Globus pallidus (tissue), 1 donor: Measurements from ENCODE around the gene BDH1.
A peak's percentile ranks its signal among the peaks of the same experiment; 100 is the strongest.
"Not testable (repeated sequence)": the region's sequence is repeated elsewhere in the genome, so short reads cannot be mapped to it uniquely, and the experiment has no call there.

Experiments used
- DNase-seq: peaks from one replicate; pipeline ENCODE4 v3.0.0-alpha.2; 2015; ENCODE audit warnings: low spot score

Gene BDH1, protein sequence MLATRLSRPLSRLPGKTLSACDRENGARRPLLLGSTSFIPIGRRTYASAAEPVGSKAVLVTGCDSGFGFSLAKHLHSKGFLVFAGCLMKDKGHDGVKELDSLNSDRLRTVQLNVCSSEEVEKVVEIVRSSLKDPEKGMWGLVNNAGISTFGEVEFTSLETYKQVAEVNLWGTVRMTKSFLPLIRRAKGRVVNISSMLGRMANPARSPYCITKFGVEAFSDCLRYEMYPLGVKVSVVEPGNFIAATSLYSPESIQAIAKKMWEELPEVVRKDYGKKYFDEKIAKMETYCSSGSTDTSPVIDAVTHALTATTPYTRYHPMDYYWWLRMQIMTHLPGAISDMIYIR

DNA sequence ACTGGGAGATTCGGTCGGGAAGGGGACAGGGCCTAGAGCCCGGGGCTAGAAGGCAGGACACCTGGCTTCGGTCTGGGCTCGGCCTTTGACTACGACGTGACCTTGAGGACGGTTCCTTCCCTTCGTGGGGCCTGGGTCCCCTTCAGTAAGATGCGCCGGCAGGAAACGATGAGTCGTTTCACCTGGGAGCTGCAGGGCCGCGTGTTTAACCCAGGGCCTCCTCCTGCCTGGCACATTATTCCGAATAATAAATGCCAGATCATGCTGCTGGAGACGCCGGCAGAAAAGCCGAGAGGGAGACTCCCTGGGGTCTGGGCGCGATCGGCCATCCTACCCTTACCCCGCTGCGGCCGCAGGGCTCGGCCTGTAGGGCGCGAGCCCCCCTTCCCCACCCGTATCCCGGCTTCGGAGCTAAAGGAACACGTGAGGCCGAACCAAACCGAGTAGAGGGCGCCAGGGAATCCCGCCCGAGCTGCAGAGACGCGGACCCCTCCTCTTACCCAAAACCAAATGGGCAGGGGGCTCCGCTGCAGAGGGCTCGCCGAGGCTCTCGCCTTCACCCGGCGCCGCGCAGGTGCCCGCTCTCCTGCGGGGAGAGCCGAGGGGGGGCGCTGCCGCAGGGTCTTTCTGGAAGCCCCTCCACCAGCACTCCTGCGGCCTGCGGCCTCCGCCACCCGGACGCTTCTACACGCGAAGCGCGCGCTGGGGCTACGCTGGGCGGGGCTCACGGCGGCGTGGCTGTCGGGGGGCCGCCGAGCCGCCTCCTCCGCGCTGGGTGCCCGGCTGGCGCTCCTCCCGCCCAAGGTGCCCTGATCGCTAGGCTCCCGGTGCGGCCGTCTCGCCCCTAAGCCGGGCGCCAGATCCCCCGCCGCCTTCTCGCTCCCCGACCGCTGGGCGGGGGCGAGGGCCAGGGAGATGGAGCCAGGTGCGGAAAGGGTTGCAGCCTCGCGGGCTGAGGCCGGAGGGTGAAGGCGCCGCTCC, at the start of gene BDH1:
BDH1 (minus strand) TSS at position 688 of the 981 bp plus-strand sequence. CDS start 9,525 bp downstream, outside the sequence.
- DNase-seq: peak; percentile 30

DNA sequence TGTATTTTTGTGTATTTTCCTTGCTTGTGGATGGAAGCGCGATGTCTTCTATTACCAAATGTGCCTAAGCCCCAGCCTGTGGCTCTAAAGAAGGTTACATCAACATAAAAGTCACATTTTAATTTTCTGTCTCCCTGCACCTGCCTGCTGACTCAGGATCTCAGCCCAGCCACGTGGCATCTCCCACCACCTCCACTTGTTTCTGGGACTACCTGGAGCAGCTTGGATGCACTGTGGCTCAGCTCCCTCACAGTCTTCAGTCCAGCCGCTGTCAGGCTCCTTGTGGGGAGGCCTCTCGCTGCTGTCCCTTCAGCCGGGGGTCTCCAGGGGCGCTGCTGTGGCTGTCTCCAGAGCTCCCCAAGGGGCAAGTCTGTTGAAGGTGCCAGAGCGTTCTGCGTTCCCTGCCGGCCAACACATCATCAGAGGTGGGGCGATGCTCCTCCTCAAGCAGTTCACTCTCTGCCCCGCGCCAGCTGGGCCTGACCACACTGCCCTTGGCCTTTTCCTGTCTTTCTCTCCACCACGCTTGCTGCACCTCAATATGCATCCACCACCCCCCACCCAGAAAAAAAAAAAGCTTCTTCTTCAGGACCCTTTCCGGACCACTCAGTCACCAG, 47.7 kb upstream of the BDH1 start:
- DNase-seq: no peak

DNA sequence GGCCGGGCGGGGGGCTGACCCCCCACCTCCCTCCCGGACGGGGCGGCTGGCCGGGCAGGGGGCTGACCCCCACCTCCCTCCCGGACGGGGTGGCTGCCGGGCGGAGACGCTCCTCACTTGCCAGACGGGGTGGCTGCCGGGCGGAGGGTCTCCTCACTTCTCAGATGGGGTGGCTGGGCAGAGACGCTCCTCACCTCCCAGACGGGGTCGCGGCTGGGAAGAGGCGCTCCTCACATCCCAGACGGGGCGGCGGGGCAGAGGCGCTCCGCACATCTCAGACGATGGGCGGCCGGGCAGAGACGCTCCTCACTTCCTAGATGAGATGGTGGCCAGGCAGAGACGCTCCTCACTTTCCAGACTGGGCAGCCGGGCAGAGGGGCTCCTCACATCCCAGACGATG, 46.6 kb upstream of the BDH1 start:
- not testable (repeated sequence) for DNase-seq

DNA sequence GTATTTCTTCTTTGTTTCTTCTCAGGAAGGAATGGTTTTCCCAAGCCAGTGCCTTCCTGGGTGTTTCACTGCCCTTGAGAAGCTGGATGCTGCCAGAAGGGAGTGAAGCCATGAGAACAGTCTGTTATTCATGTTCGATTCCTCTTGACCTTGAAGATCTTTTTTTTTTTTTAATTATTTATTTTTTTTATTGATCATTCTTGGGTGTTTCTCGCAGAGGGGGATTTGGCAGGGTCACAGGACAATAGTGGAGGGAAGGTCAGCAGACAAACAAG, 45.7 kb upstream of the BDH1 start:
- DNase-seq: not testable (repeated sequence)

DNA sequence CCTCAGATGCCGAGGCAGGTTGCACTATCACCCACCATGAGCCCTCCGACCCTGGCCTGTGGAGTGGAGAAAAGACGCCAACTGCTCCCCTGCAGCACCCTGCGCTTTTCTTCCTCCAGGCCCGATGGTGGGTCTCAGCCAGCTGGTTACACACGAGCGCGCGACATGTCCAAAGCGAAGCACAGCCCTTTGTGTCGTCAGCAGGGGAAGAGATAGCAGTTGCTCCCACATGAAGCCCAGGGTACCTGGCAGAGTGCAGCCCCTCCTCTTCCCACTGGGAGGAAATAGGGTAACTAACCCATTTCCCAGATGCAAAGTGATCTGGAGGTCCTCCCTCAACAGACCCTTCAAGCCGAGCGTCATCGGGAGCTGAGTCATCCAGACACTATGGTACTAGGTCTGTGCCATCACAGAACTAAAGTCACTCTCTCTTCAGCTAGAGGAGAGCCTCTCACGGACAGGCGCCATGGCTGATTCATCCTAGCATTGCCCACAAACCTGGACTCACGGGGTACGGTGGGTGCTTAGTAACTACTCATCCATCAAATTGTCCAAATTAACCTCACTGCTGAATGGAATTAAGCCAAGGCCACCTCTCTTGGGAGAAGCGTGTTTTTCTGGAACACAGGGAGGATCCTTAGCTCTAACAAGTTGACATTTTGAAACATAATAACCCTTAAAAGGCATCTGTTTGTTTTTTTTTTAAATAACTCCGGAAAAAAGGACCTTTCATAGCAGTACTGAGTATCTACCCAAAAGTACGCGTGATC, 45.2 kb upstream of the BDH1 start:
- DNase-seq: no peak

DNA sequence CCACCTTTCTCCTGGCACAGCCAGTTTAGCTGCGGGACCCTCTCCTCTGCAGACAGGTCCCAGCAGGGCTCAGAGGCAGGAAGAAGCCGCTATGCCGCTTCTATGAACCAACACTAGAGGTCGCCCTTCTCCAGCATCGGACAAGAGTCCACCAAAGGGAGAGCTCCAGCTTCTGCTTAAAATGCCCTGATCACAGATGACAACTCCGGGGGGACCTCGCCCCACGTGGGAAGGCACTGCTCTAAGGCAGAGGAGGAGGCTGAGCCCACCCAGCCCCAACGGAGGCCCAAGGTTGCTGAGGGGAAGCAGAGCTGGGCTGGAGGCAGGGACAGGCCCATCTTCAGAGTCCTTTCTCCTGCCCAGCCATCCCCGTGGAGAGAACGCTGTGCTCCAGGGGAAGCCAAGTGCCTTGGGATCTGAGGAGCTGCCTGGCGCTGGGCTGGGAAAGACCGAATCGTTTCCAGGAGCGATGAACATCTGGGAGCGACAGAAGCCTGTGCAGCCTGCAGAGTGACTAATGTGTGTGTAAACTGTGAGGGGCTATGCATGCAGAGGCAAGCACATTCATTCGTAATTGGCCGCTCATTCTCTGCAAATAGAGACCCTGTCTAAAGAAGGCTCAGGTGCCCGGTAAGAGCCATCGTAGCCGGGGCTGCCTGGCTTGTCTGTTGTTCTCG, 43.5 kb upstream of the BDH1 start:
- peak; percentile 68 for DNase-seq

DNA sequence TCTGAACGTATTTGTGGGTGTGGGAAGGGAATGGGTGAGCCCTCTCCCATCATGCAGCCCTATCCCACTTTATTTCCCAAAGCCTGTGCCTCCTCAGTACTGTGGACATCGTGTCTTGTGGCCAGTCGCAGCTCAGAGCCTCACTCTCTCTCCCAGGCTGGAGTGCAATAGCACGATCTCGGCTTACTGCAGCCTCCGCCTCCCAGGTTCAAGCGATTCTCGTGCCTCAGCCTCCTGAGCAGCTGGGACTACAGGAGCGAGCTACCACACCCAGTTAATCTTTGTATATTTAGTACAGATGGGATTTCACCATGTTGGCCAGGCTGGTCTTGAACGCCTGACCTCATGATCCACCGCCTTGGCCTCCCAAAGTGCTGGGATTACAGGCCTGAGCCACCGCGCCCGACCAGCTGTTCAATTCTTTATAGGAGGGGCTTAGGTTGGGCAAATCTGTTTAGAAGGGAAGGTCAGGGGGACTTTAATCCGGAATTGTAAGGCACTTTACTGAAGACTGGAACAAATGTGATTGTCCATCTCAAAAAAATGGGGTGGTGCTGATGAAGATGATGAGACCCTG, 42.7 kb upstream of the BDH1 start:
- DNase-seq: no peak

DNA sequence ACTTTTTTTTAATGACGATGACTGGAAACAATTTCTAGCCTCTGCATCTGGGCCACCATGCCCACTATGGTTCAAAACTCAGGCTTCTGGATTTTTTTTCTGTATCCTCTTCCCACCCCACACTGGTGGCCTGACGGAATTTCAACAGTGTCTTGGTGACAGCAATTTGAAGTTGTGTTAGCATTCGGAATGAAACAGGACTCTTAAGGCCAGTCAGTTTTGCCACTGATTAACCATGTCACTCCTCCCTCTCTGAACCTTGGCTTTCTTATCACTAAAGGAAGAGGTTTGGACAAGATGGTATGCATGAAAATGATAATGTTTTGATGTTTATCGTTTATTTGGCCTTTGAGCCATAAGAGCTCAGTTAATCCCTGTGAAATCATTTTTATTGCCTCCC, 41.6 kb upstream of the BDH1 start:
- no peak for DNase-seq

DNA sequence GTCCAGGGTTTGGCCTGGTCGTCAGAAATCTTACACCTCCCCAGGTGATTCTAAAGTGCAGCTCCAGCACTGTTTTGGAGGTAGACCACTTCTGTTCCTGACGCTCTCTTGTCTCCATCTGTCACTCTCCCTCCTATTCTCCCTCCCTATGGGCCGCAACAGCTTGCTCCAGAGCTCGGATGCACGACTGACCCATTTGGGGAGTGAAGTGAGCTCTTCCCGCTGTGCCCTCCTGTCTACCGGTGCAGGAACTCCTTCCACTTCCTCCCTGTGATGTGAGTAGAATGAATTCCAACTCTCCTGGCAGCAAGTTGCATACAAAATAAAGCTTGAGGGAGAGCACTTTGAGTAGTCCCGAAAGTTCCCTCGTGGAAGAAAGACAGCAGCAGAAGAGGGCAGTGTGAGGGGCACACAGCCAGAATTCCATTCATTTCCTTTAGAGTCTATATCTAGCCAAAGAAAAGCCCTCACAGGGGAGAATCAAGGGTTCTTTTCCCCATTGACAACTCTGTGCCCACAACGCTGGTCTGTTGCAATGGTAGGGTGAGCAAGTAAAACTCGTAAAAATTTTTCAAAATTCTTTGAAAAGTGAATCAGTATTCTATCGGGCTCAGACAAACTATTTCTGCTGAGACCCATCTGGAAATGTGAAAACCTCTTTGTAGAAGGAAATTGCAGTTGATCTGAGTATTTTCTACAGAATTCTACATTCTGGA, 39.9 kb upstream of the BDH1 start:
- peak; percentile 12 for DNase-seq

DNA sequence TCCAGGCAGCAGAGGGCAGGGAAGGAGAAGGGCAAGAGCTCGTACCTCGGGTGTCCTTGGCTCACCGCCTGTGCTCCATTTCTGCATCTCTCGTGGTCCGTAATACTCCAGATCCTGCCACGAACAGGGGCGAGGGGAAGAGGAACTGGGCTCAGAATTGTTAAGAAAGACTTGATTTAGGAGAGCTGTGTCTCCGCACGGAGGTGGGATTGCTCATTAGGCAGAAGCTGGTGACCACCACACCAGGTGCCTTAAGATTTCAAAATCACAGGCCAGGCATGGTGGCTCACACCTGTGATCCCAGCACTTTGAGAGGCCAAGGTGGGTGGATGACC, 37.2 kb upstream of the BDH1 start:
- DNase-seq: no peak

DNA sequence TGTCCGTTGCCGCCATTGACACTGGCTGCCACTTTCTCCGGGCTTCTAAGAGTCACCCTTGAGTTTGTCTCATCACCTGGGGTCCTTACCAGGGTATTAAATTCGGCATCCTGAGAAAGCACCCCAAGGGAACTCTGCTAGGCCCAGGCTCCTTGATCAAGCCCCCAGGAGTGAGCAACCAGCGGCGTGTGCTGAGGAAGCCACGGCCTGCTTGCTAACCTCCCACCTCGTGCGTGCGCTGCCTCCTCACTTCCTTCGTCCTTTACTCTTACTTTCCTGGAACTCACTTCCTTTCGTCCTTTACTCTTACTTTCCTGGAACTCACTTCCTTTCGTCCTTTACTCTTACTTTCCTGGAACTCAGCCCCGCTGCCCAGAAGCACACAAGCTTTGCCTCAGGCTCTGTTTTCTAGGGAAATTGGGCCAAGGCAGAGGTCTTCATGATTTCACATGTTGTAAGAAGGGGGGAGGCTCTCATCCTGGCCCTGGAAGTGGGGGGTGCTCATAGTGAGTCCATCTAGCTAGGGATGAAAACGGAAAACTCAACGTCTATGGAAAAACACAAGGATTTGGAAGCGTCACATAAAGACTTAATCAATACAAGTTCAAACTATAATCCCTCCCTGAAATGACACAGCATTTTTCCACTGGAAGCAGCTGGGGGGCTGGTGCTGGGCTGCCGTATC, 36.7 kb upstream of the BDH1 start:
- DNase-seq: no peak

DNA sequence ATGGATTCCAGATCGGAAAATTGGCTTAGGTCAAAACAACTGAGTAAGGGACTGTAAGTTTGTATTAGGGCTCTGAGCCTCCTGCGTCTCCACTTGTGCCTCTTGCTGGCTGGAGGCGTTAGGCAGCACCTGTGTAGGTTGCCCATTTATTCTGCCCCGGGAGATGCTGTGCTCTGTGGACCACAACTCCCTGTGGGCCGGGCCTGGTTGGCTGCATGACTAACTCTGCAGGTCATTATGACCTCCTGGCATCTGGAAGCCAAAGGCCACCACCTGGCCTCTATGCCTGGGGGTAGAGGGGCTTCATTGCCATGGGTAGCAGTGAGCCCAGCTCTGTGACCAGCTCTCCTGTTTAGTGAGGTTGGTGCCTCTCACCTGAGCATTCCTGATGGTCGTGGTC, 36.0 kb upstream of the BDH1 start:
- DNase-seq: no peak

DNA sequence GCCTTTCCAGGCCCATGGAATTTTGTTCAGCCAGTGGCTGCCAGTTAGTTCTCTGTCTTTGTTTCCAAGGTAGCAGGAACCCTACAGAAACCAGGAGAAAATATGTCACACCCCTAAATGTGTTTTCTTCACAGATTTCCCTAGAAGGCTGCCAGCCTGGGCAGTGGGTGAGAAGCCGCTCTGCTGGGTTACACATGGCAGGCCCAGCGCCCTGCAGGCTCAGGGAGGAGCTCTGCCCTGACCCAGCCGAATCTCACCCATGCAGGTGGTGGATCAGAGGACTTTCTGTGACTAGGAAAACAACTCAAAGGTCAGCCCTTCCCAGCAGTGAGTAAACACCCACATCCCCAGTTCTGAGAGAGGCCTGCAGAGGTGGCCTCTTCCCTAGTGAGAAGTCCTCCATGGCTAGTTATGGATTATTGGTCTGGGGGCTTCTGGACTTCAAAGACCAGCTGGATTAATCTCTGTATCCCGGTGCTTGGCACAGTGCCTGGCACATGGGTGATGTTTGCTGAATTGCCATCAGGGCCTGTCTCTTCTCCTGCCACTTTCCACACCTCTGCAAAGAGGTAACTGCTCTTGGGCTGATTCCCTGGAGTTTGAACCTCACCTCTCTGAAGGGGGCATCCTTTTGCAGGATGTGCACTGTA, 34.7 kb upstream of the BDH1 start:
- DNase-seq: no peak

DNA sequence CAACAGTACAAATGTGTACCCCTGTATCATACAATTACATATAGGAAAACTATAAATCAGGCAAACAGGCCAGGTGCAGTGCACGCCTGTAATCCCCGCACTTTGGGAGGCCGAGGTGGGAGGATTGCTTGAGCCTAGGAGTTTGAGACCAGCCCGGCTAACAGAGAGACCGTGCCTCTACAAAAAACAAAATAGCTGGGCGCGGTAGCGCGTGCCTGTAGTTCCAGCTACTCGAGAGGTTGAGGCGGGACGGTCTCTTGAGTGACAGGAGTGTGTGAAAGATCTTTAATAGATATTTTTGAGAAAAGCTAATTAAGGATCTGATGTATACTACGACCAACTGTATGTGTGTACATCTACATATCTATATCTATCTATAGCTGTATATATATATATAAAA, 33.8 kb upstream of the BDH1 start:
- no peak for DNase-seq

DNA sequence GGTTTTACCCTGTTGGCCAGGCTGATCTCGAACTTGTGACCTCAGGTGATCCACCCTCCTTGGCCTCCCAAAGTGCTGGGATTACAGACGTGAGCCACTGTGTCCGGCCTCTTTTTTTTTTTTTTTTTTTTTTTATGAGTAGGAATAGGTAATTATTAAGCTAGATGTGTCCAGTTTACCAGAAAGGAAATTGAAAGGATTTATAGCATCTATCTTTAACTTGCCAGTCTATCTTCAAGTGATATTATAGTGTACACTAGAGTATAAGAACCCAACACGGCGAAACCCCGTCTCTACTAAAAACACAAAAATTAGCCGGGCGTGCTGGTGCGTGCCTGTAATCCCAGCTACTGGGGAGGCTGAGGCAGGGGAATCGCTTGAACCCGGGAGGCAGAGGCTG, 31.0 kb upstream of the BDH1 start:
- DNase-seq: not testable (repeated sequence)

DNA sequence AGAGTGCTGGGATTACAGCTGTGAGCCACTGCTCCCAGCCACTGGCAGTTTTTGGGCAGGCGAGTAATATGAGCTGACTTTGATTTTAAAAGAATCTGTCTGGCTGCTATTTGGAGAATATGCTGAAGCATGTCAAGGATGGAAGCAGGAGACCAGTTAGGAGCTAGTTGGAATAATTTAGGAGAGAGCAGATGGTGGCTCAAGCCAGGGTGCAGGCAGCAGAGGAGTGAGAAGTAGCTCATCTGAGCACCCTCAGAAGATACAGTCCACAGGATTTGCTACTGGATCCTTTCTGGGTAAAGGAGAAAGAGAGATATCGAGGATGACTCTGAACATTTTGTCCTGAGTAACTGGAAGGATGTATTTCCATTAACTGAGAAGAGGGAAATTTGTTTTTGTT, 30.4 kb upstream of the BDH1 start:
- no peak for DNase-seq

DNA sequence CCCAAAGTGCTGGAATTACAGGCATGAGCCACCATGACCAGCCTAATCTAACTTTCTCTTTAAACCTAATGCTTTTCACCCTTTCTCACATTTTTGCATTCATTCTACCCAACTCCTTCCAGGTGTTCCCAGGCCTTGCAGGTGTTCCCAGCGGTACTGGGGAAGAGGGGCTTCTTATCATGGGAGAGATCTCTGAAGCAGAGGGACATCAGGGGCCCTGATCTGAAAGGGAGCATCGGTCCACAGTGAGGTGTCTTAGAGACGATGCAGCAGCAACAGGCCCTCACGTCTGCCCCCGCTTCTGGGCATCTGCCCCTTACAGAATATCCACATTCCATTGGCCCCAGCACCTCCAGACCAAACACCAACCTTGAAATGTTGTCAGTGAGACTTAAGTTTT, 29.0 kb upstream of the BDH1 start:
- DNase-seq: no peak

DNA sequence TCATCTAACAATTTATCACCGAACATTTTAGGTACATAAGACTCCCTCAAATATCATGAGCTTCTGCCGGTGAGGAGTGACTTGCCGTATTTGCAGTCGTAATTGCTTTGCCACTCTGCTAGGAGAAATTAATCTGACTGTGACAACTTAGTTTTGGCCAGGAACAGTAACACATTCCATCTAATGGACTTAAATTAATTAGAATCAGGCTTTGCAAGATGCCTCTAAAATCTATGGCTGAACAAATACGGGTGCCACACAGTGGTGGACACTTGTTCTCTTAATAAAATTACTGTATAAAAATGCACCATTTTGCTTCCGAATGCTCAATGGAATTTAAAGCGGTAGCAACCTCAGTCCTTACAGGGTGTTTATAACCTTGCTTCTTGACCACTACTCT, 27.6 kb upstream of the BDH1 start:
- DNase-seq: no peak

DNA sequence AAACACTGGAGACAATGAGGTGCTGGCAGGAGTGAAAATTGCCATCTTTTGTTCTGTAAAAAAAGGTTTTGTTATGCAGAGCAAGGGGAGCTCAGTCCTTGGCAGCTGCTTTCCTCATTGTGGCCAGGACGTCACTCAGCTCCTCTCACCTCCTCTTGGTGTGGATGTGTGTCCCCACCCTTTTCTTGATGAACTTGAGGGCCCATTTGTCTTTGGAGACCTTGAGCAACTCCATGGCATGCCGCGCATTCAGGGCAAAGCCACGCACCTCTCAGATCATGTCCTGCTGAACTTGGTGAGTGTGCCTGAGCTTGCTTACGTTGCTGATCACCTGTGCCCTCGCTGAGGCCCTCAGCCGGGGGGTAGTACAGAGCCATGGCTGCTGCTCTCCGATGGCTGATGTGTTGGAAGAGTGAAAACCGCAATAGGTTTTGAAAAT, 24.5 kb upstream of the BDH1 start:
- DNase-seq: no peak

DNA sequence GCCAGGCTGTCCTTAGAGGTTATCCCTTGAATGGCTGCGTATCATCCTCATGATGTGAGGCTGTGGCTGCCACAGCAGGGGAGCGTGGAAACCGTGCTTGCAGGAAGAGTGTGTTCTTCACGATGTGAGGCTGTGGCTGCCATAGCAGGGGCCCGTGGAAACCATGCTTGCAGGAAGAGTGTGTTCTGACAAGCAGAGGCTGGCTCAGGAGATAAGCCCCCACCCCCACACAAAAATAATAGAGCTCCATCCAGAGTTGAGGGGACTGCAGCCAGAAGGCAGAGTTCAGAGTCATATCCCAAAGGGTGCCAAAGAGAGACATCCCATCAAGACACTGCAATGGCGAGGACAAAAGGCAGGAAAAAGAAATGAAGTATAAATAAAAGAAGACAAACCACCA, 22.6 kb upstream of the BDH1 start:
- no peak for DNase-seq
